Naive thymus-derived CD4-positive, alpha-beta T cell (primary cell): ENCODE measurements around the gene CSRP2. TPM values are rescaled to one million over a fixed set of nuclear protein-coding genes. Genes with fewer than 3 reads are reported as not detected.
A peak's percentile ranks its signal among the peaks of the same experiment; 100 is the strongest.

Source experiments
- ATAC-seq: fragments of 150-1000 bp; cut with Tn5 transposase; 2 replicates; pipeline ENCODE4 v1.10.0; 2021; ENCODE audit warnings: mild to moderate bottlenecking, moderate library complexity
- CTCF ChIA-PET: fragments of 350-600 bp; sonication (Branson Sonifier 250); formaldehyde crosslinking; loops from one replicate; lab custom pipeline; 2021; ENCODE audit warnings: antibody characterized with exemption; lab: Charles Lee
- POLR2A ChIA-PET: fragments of 350-600 bp; sonication (Branson Sonifier 250); formaldehyde crosslinking; loops from one replicate; lab custom pipeline; 2021; ENCODE audit warnings: antibody characterized with exemption, inconsistent platforms; lab: Charles Lee
- DNase-seq, 9 donors: peaks; one replicate each; pipeline versions ENCODE4 v3.0.0 to v3.0.0-alpha.2; 2020 to 2022; ENCODE audit warnings: mixed read lengths in 1 of 9
- H3K27ac ChIP-seq: one replicate; pipeline ENCODE4 v1.7.0; 2013; ENCODE audit warnings: mild to moderate bottlenecking, low read depth, low read length, moderate library complexity
- H3K27me3 ChIP-seq, 2 donors: one replicate each; pipeline ENCODE4 v1.7.0; 2013; ENCODE audit warnings: low read length in 2 of 2, mild to moderate bottlenecking in 2 of 2, moderate library complexity in 2 of 2; ENCODE audit not compliant: control insufficient read depth in 2 of 2, insufficient read depth in 2 of 2
- H3K36me3 ChIP-seq, 3 experiments: 1 replicate in 2 of 3; 2 replicates in 1 of 3; pipeline ENCODE4 v1.7.0; 2013; ENCODE audit warnings: low read length in 3 of 3, mild to moderate bottlenecking in 3 of 3, moderate library complexity in 1 of 3; ENCODE audit not compliant: insufficient read depth in 3 of 3, control insufficient read depth in 2 of 3
- H3K4me1 ChIP-seq, 2 donors: one replicate each; pipeline ENCODE4 v1.7.0; 2013; ENCODE audit warnings: low read length in 2 of 2, mild to moderate bottlenecking in 2 of 2, moderate library complexity in 1 of 2; ENCODE audit not compliant: control insufficient read depth in 2 of 2, insufficient read depth in 2 of 2
- H3K4me3 ChIP-seq: 2 replicates; pipeline ENCODE4 v1.7.0; 2013; ENCODE audit warnings: mild to moderate bottlenecking, low read length
- H3K9me3 ChIP-seq, 3 experiments: 1 replicate in 2 of 3; 2 replicates in 1 of 3; pipeline ENCODE4 v1.7.0; 2013; ENCODE audit warnings: low read length in 3 of 3; ENCODE audit not compliant: control insufficient read depth in 2 of 3
- H3K27ac Mint-ChIP-seq, 9 donors: one replicate each; pipeline ENCODE4 v1.8.0; 2020 to 2022; ENCODE audit warnings: mixed read lengths in 9 of 9, mild to moderate bottlenecking in 8 of 9, moderate library complexity in 5 of 9, inconsistent platforms in 2 of 9
- H3K27me3 Mint-ChIP-seq, 5 donors: one replicate each; pipeline ENCODE4 v1.8.0; 2021 to 2022; ENCODE audit warnings: mixed read lengths in 5 of 5, mild to moderate bottlenecking in 1 of 5
- H3K36me3 Mint-ChIP-seq, 5 donors: one replicate each; pipeline ENCODE4 v1.8.0; 2020 to 2022; ENCODE audit warnings: mixed read lengths in 5 of 5, mild to moderate bottlenecking in 3 of 5, inconsistent platforms in 1 of 5
- H3K4me1 Mint-ChIP-seq, 7 donors: one replicate each; pipeline ENCODE4 v1.8.0; 2020 to 2022; ENCODE audit warnings: mixed read lengths in 7 of 7, mild to moderate bottlenecking in 3 of 7, inconsistent platforms in 1 of 7
- H3K4me3 Mint-ChIP-seq, 10 donors: one replicate each; pipeline ENCODE4 v1.8.0; 2020 to 2022; ENCODE audit warnings: mild to moderate bottlenecking in 10 of 10, mixed read lengths in 10 of 10, moderate library complexity in 6 of 10, inconsistent platforms in 2 of 10
- H3K9me3 Mint-ChIP-seq, 11 donors: one replicate each; pipeline ENCODE4 v1.8.0; 2020 to 2022; ENCODE audit warnings: mixed read lengths in 11 of 11, mild to moderate bottlenecking in 4 of 11, inconsistent platforms in 1 of 11, moderate library complexity in 1 of 11
- intact Hi-C, 2 donors: fragments of 100-400 bp; cut with micrococcal nuclease; formaldehyde crosslinking; loops; one replicate each; pipeline ENCODE4 v1.15.1; 2023
- polyA plus RNA-seq, 2 donors: library from polyadenylated mRNA; unstranded; fragments of 300-500 nt; fragmentation: Illumina TruSeq; gene quantifications; one replicate each; pipeline ENCODE4 v1.2.3, GENCODE V29; 2021
- total RNA-seq, 6 experiments: library from RNA in 5 of 6; stranded (reverse) in 5 of 6; gene quantifications; 1 replicate in 5 of 6; 2 replicates in 1 of 6; pipeline ENCODE4 v1.2.3 and lab custom pipeline; 2021 to 2026

Gene CSRP2
- total RNA-seq, result not detected
- under 1 TPM; 0.79 to 0.98 TPM for polyA plus RNA-seq
- not detected for total RNA-seq (lab: John Stamatoyannopoulos, UW)

DNA sequence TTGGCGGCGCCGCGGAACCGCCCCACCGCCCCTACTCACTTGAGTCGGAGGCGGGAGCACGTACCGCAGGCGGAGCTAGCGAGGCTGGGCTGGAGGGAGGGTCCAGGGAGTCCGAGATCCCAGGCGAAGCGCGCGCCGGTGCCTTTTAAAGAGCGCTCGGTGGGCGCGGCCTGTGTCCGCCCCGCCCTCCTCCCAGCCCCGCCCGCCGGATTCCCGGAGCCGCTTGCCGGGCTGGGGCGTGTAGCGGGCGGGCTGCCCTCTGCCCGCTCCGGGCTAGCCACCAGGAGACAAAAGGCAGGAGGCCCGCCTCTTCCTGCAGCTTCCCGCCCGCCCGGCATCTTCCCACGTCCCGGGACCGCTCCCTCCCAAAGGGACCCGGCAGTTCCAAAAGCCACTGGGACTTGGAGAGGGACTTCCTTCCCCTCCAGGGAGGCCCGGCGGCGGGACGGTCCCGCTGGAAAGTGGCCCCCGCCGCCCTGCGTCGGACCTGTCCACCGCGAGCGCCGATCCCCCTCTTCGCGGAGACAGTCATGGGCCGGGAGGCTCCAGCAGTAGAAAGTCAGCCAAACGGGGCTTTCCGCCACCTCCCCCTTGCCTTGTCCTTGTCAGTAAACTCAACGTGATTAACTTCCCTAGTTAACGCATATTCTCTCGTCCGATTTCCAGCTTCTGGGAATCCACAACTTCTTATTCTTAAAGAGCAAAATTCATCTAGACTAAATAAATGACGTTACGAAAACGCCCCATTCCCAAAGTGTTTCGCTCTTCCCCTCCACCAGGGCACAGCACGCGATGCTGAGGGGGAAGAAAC is at the start of gene CSRP2:
Gene CSRP2, minus strand, starts transcription at position 121 of the 811 bp plus-strand sequence. CDS start 12,759 bp downstream, outside the sequence.
- H3K4me3 ChIP-seq, result peak within 1 kb of the TSS; percentile 43
- H3K9me3 Mint-ChIP-seq, result no peaks in the 10 kb centered on the region
- peak within 1 kb of the TSS; percentile 6 for H3K27ac ChIP-seq
- ATAC-seq, result peak; percentile 77
- intact Hi-C loops, result loop anchor here in 1 of 2 donors (2.0 to 5.0 kb wide), 4 partner anchors 114 to 322 kb away; partner anchors contain the start of genes E2F7, OSBPL8 and ZDHHC17
- peak within 1 kb of the TSS in 3 of 9 donors; percentile 64 to 76 (median 72) for H3K27ac Mint-ChIP-seq
- peak within 1 kb of the TSS; percentile 92 to 96 (median 94) for H3K4me3 Mint-ChIP-seq
- peaks cover 5 to 23% (median 14%) of the 10 kb centered on the region in 7 donors for H3K4me1 Mint-ChIP-seq
- peaks cover 6% of the 10 kb centered on the region in 2 donors for H3K4me1 ChIP-seq
- ChIA-PET POLR2A (no interaction called here), CTCF (no interaction called here)
- no peaks in the 10 kb centered on the region for H3K36me3 ChIP-seq
- DNase-seq, result peak; percentile 16 to 74 (median 43)
- peaks cover 0 to 10% of the 10 kb centered on the region in 2 donors for H3K27me3 ChIP-seq
- no peaks in the 10 kb centered on the region for H3K36me3 Mint-ChIP-seq
- H3K27me3 Mint-ChIP-seq, result peaks cover 44 to 66% (median 53%) of the 10 kb centered on the region in 5 donors
- no peaks in the 10 kb centered on the region for H3K9me3 ChIP-seq

DNA sequence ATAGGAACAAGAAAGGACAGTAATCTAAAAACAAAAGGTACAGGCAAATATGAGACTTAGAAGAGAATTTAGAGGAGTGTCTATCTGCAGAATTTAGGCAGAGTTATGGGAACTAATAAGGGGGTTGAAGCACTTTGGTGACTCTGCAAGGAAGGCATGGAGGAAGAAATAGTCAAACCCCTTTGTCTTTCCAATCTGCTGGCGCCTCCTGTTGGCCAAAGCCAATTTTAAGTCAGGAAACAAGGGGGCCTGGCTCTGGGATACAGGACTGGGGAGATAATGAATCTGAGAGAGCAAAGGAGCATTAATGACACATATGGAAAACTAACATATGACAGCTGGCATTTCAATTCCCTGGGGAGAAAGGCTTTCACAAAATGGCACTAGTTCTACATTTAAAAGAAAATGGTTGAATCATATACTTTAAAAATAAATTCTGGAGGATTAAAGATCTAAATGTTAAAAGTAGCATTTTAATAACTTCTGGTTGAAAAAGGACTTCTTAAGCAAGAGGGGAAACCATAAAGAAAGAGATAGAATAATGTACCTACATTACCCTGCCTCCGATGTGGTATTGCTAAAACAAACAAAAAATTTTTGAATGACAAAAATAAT is 48.5 kb upstream of the CSRP2 start:
- DNase-seq, result peak in 4 of 9 donors; percentile 9 to 18 (median 14)
- POLR2A ChIA-PET, result no interaction called here
- CTCF ChIA-PET, result interaction anchor here (1.3 kb wide), 1 partner anchor 305 kb away, joined by 4 read pairs; no protein-coding TSS in a partner anchor
- no peaks in the 10 kb centered on the region for H3K9me3 ChIP-seq
- H3K4me3 ChIP-seq, result no peak overlapping the region
- no peak overlapping the region for H3K4me3 Mint-ChIP-seq
- no peaks in the 10 kb centered on the region for H3K27me3 ChIP-seq
- H3K27me3 Mint-ChIP-seq, result peaks cover 8 to 28% (median 25%) of the 10 kb centered on the region in 5 donors
- H3K27ac Mint-ChIP-seq, result no peak overlapping the region
- no peaks in the 10 kb centered on the region for H3K36me3 Mint-ChIP-seq
- H3K4me1 ChIP-seq, result no peaks in the 10 kb centered on the region
- H3K4me1 Mint-ChIP-seq, result peaks cover 0 to 1% (median 0%) of the 10 kb centered on the region in 7 donors
- no peaks in the 10 kb centered on the region for H3K9me3 Mint-ChIP-seq
- intact Hi-C loops, result loop anchor here (1.0 kb wide), 2 partner anchors 136 to 306 kb away; no protein-coding TSS in a partner anchor
- no peak overlapping the region for H3K27ac ChIP-seq
- ATAC-seq, result no peak
- H3K36me3 ChIP-seq, result no peaks in the 10 kb centered on the region

DNA sequence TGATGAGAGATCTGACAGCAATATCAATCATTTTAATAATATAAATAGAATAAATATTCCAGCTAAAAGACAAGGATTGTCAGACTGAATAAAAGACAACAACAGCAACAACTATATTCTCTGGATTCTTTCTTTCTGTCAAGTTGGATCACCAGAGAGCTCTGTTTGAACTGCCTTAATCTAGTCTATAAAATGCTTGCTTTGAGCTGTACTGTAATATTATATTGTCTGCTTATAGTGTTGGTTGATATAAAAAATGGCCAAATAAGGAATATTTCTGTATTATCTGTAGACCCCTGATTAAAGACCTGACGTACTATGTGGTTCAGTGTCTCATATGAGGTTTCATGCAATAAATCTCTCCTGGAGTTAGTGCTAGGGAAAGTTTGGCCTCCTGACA is 46.3 kb upstream of the CSRP2 start:
- Mint-ChIP-seq H3K4me3 (no peak overlapping the region), H3K27ac (no peak overlapping the region), H3K36me3 (no peaks in the 10 kb centered on the region), H3K9me3 (no peaks in the 10 kb centered on the region), H3K27me3 (peaks cover 6 to 22% (median 11%) of the 10 kb centered on the region in 5 donors), H3K4me1 (peaks cover 0 to 6% (median 5%) of the 10 kb centered on the region in 7 donors)
- H3K27ac ChIP-seq, result no peak overlapping the region
- intact Hi-C loops, result no loop called here
- no peaks in the 10 kb centered on the region for H3K4me1 ChIP-seq
- CTCF ChIA-PET, result no interaction called here
- no peaks in the 10 kb centered on the region for H3K27me3 ChIP-seq
- POLR2A ChIA-PET, result no interaction called here
- H3K4me3 ChIP-seq, result no peak overlapping the region
- no peaks in the 10 kb centered on the region for H3K9me3 ChIP-seq
- H3K36me3 ChIP-seq, result no peaks in the 10 kb centered on the region
- DNase-seq, result no peak
- ATAC-seq, result no peak

DNA sequence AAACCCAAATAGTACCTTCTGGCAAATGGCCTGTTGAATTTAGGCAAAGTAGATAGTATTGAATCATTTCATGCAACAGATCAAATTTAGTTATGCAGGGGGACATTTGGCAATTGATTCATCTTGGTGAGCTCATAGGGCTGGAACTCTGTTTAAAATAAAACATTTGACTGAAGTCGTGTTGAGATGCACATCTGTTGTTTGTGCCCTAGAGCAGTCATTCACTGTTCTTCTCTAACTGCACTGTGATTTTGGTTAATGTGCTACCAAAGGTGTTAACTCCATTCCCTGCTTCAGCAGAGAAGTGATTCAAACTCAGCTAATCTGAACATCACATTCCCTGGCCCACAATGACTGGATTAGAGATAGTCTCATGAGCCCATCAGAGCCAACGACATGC is 44.0 kb upstream of the CSRP2 start:
- Histone ChIP-seq H3K4me3 (no peak overlapping the region), H3K27ac (no peak overlapping the region), H3K36me3 (no peaks in the 10 kb centered on the region), H3K9me3 (no peaks in the 10 kb centered on the region), H3K4me1 (no peaks in the 10 kb centered on the region), H3K27me3 (no peaks in the 10 kb centered on the region)
- Mint-ChIP-seq H3K27me3 (peaks cover 6 to 22% (median 8%) of the 10 kb centered on the region in 5 donors), H3K4me3 (no peak overlapping the region), H3K36me3 (no peaks in the 10 kb centered on the region), H3K27ac (no peak overlapping the region), H3K4me1 (peaks cover 0 to 7% (median 6%) of the 10 kb centered on the region in 7 donors), H3K9me3 (no peaks in the 10 kb centered on the region)
- CTCF ChIA-PET, result no interaction called here
- intact Hi-C loops, result no loop called here
- no peak for ATAC-seq
- DNase-seq, result no peak
- POLR2A ChIA-PET, result no interaction called here

- Histone ChIP-seq H3K27me3 (no peaks in the 10 kb centered on the region), H3K4me1 (no peaks in the 10 kb centered on the region), H3K27ac (no peak overlapping the region), H3K36me3 (no peaks in the 10 kb centered on the region), H3K4me3 (no peak overlapping the region), H3K9me3 (no peaks in the 10 kb centered on the region)
- peak overlapping the region in 1 of 9 donors; percentile 50 for H3K27ac Mint-ChIP-seq
- ChIA-PET POLR2A (no interaction called here), CTCF (no interaction called here)
- DNase-seq (no peak), ATAC-seq (no peak)
- intact Hi-C loops, result no loop called here
- no peak overlapping the region for H3K4me3 Mint-ChIP-seq
- H3K36me3 Mint-ChIP-seq, result no peaks in the 10 kb centered on the region
- no peaks in the 10 kb centered on the region for H3K9me3 Mint-ChIP-seq
- H3K27me3 Mint-ChIP-seq, result peaks cover 2 to 18% (median 7%) of the 10 kb centered on the region in 5 donors
- peaks cover 0 to 7% (median 6%) of the 10 kb centered on the region in 7 donors for H3K4me1 Mint-ChIP-seq
Observed at GRCh38 chr12:76921891-76922664, 43.3 kb upstream of the CSRP2 start.

DNA sequence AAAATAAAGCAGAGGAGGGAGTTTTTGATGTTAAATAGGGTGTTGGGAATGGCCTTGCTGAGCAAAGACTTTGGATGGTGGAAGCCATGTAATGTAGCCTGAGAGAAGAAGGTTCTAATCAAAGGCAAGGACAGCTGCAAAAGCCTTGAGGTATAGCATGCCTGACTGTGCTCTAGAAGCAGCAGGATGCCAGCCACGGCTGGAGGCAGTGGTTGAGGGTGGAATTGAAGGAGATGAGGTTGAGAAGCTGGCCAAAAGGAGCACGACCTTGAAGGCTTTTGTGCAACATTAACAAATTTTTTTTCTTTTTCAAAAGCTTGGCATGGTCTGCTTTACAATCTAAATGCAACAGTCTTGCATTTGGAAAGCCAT is 42.3 kb upstream of the CSRP2 start:
- Histone ChIP-seq H3K27ac (no peak overlapping the region), H3K9me3 (no peaks in the 10 kb centered on the region), H3K4me3 (no peak overlapping the region), H3K27me3 (no peaks in the 10 kb centered on the region), H3K4me1 (no peaks in the 10 kb centered on the region), H3K36me3 (no peaks in the 10 kb centered on the region)
- DNase-seq, result no peak
- H3K36me3 Mint-ChIP-seq, result no peaks in the 10 kb centered on the region
- H3K27me3 Mint-ChIP-seq, result peaks cover 0 to 20% (median 9%) of the 10 kb centered on the region in 5 donors
- intact Hi-C loops, result no loop called here
- no peak overlapping the region for H3K4me3 Mint-ChIP-seq
- ChIA-PET POLR2A (no interaction called here), CTCF (no interaction called here)
- ATAC-seq, result no peak
- H3K4me1 Mint-ChIP-seq, result peaks cover 0 to 7% (median 6%) of the 10 kb centered on the region in 7 donors
- H3K9me3 Mint-ChIP-seq, result no peaks in the 10 kb centered on the region
- no peak overlapping the region for H3K27ac Mint-ChIP-seq
